Measurements from ENCODE around the gene CELF4.

DNA sequence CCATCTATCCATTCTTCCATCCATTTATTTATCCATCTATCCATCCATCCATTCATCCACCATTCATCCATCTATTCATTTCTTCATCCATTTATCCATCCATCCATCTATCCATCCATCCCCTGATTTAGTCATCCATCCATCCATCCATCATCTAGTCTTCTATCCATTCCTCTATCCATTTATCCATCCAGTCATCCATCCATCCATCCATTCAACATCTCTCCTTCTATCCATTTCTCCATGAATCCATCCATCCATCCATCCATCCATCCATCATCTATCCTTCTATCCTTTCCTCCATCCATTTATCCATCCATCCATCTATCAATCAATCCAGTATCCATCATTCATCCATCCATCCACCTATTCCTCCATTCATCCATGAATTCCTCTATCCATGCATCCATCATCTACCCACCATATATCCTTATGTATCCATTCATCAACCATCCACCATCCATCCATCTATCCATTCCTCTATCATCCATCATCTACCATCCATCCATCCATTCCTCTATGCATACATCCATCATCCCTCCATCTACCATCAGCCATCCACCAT, 185.0 kb downstream of the CELF4 start:
- TF ChIP-seq GATAD2B (conservative IDR thresholded peaks at IDR 0.05; ENCODE audit: low read depth), result no peak
- TF ChIP-seq CHD4 (IDR thresholded peaks at IDR 0.05), result no peak

Measured in GM12878 (cell line).